Measurements from ENCODE around the gene MYBPC2. TPM values are rescaled to one million over a fixed set of nuclear protein-coding genes. Genes with fewer than 3 reads are reported as not detected.
"Not testable (repeated sequence)": the region's sequence is repeated elsewhere in the genome, so short reads cannot be mapped to it uniquely, and the experiment has no call there.

MYBPC2 gene
- total and polyA plus RNA-seq, 9 donors, result 15.6 to 93.4 (median 62.2) TPM

- not testable (repeated sequence) for DNase-seq; H3K4me3 ChIP-seq (ENCODE audit: low read length); H3K27ac ChIP-seq (ENCODE audit: low read length); H3K9me3 ChIP-seq (replicated peaks; ENCODE audit: control insufficient read depth, low read depth, low read length); H3K36me3 ChIP-seq (ENCODE audit: control insufficient read depth, insufficient read depth, low read length); H3K4me1 ChIP-seq (ENCODE audit: control insufficient read depth, insufficient read depth, low read length); H3K27me3 ChIP-seq (ENCODE audit: control insufficient read depth, insufficient read depth, low read length)
- WGBS (ENCODE audit: insufficient coverage), result 97% methylated on average over 15 of the region's 23 CpGs
These were observed 41.7 kb upstream of the MYBPC2 start for GRCh38 chr19:50390952-50391351.

GRCh38 chr19:50392759-50393158, 39.9 kb upstream of the MYBPC2 start:
- peaks cover 3% of the 10 kb centered on the region for H3K36me3 ChIP-seq (ENCODE audit: control insufficient read depth, insufficient read depth, low read length)
- no peaks in the 10 kb centered on the region for H3K27me3 ChIP-seq (ENCODE audit: control insufficient read depth, insufficient read depth, low read length)
- H3K4me1 ChIP-seq (ENCODE audit: control insufficient read depth, insufficient read depth, low read length), result no peaks in the 10 kb centered on the region
- H3K9me3 ChIP-seq (replicated peaks; ENCODE audit: control insufficient read depth, low read depth, low read length), result no peaks in the 10 kb centered on the region
- DNase-seq, result no peak
- WGBS (ENCODE audit: insufficient coverage), result no CpG with 5 or more reads among the region's 5 CpGs
- no peak overlapping the region for H3K27ac ChIP-seq (ENCODE audit: low read length)
- H3K4me3 ChIP-seq (ENCODE audit: low read length), result no peak overlapping the region

- Histone ChIP-seq H3K27me3 (ENCODE audit: control insufficient read depth, insufficient read depth, low read length) (no peaks in the 10 kb centered on the region), H3K27ac (ENCODE audit: low read length) (no peak overlapping the region), H3K9me3 (replicated peaks; ENCODE audit: control insufficient read depth, low read depth, low read length) (no peaks in the 10 kb centered on the region), H3K4me1 (ENCODE audit: control insufficient read depth, insufficient read depth, low read length) (no peaks in the 10 kb centered on the region), H3K4me3 (ENCODE audit: low read length) (no peak overlapping the region), H3K36me3 (ENCODE audit: control insufficient read depth, insufficient read depth, low read length) (peaks cover 2% of the 10 kb centered on the region)
- 78% methylated on average over 3 of the region's 4 CpGs for WGBS (ENCODE audit: insufficient coverage)
- DNase-seq, result no peak
These were observed 39.1 kb upstream of the MYBPC2 start for GRCh38 chr19:50393589-50393988.

- Histone ChIP-seq H3K36me3 (ENCODE audit: control insufficient read depth, insufficient read depth, low read length) (peaks cover 5% of the 10 kb centered on the region), H3K4me1 (ENCODE audit: control insufficient read depth, insufficient read depth, low read length) (no peaks in the 10 kb centered on the region), H3K4me3 (ENCODE audit: low read length) (no peak overlapping the region), H3K27ac (ENCODE audit: low read length) (no peak overlapping the region), H3K9me3 (replicated peaks; ENCODE audit: control insufficient read depth, low read depth, low read length) (no peaks in the 10 kb centered on the region), H3K27me3 (ENCODE audit: control insufficient read depth, insufficient read depth, low read length) (no peaks in the 10 kb centered on the region)
- no peak for DNase-seq
- WGBS (ENCODE audit: insufficient coverage), result no CpG with 5 or more reads among the region's 9 CpGs
These were observed 38.7 kb upstream of the MYBPC2 start for GRCh38 chr19:50394017-50394416.

- 92% methylated on average over 8 of the region's 13 CpGs for WGBS (ENCODE audit: insufficient coverage)
- Histone ChIP-seq H3K27ac (ENCODE audit: low read length) (no peak overlapping the region), H3K27me3 (ENCODE audit: control insufficient read depth, insufficient read depth, low read length) (no peaks in the 10 kb centered on the region), H3K9me3 (replicated peaks; ENCODE audit: control insufficient read depth, low read depth, low read length) (no peaks in the 10 kb centered on the region), H3K36me3 (ENCODE audit: control insufficient read depth, insufficient read depth, low read length) (peaks cover 24% of the 10 kb centered on the region), H3K4me3 (ENCODE audit: low read length) (no peak overlapping the region), H3K4me1 (ENCODE audit: control insufficient read depth, insufficient read depth, low read length) (no peaks in the 10 kb centered on the region)
- no peak for DNase-seq
These were observed 33.9 kb upstream of the MYBPC2 start for GRCh38 chr19:50398675-50399367.

GRCh38 chr19:50399368-50399745, 33.3 kb upstream of the MYBPC2 start:
- no peaks in the 10 kb centered on the region for H3K27me3 ChIP-seq (ENCODE audit: control insufficient read depth, insufficient read depth, low read length)
- no peak for DNase-seq
- H3K9me3 ChIP-seq (replicated peaks; ENCODE audit: control insufficient read depth, low read depth, low read length), result no peaks in the 10 kb centered on the region
- no peak overlapping the region for H3K27ac ChIP-seq (ENCODE audit: low read length)
- peaks cover 24% of the 10 kb centered on the region for H3K36me3 ChIP-seq (ENCODE audit: control insufficient read depth, insufficient read depth, low read length)
- no peaks in the 10 kb centered on the region for H3K4me1 ChIP-seq (ENCODE audit: control insufficient read depth, insufficient read depth, low read length)
- WGBS (ENCODE audit: insufficient coverage), result 100% methylated on average over 3 of the region's 10 CpGs
- H3K4me3 ChIP-seq (ENCODE audit: low read length), result no peak overlapping the region

- H3K27me3 ChIP-seq (ENCODE audit: control insufficient read depth, insufficient read depth, low read length), result no peaks in the 10 kb centered on the region
- H3K9me3 ChIP-seq (replicated peaks; ENCODE audit: control insufficient read depth, low read depth, low read length), result no peaks in the 10 kb centered on the region
- no peak overlapping the region for H3K27ac ChIP-seq (ENCODE audit: low read length)
- WGBS (ENCODE audit: insufficient coverage), result 92% methylated on average over 45 of the region's 48 CpGs
- no peaks in the 10 kb centered on the region for H3K4me1 ChIP-seq (ENCODE audit: control insufficient read depth, insufficient read depth, low read length)
- peaks cover 38% of the 10 kb centered on the region for H3K36me3 ChIP-seq (ENCODE audit: control insufficient read depth, insufficient read depth, low read length)
- H3K4me3 ChIP-seq (ENCODE audit: low read length), result no peak overlapping the region
- DNase-seq, result no peak
These were observed 30.9 kb upstream of the MYBPC2 start for GRCh38 chr19:50401605-50402450.

GRCh38 chr19:50402544-50403301, 30.0 kb upstream of the MYBPC2 start:
- H3K4me3 ChIP-seq (ENCODE audit: low read length), result no peak overlapping the region
- no peak for DNase-seq

GRCh38 chr19:50406156-50406820, 26.4 kb upstream of the MYBPC2 start:
- Histone ChIP-seq H3K27me3 (ENCODE audit: control insufficient read depth, insufficient read depth, low read length) (no peaks in the 10 kb centered on the region), H3K27ac (ENCODE audit: low read length) (no peak overlapping the region), H3K9me3 (replicated peaks; ENCODE audit: control insufficient read depth, low read depth, low read length) (no peaks in the 10 kb centered on the region), H3K4me3 (ENCODE audit: low read length) (no peak overlapping the region), H3K4me1 (ENCODE audit: control insufficient read depth, insufficient read depth, low read length) (no peaks in the 10 kb centered on the region), H3K36me3 (ENCODE audit: control insufficient read depth, insufficient read depth, low read length) (peaks cover 58% of the 10 kb centered on the region)
- no peak for DNase-seq
- 87% methylated on average over 22 of the region's 22 CpGs for WGBS (ENCODE audit: insufficient coverage)

More at GRCh38 chr19:50402544-50403301, 30.0 kb upstream of the MYBPC2 start:
- Histone ChIP-seq H3K4me1 (ENCODE audit: control insufficient read depth, insufficient read depth, low read length) (no peaks in the 10 kb centered on the region), H3K27ac (ENCODE audit: low read length) (no peak overlapping the region), H3K27me3 (ENCODE audit: control insufficient read depth, insufficient read depth, low read length) (no peaks in the 10 kb centered on the region), H3K9me3 (replicated peaks; ENCODE audit: control insufficient read depth, low read depth, low read length) (no peaks in the 10 kb centered on the region), H3K36me3 (ENCODE audit: control insufficient read depth, insufficient read depth, low read length) (peaks cover 42% of the 10 kb centered on the region)
- WGBS (ENCODE audit: insufficient coverage), result 96% methylated on average over 41 of the region's 41 CpGs
